HG03354 (cell line): ENCODE results near the gene BAG5.
"Not testable (repeated sequence)": the region's sequence is repeated elsewhere in the genome, so short reads cannot be mapped to it uniquely, and the experiment has no call there.

Source experiments
- ATAC-seq: cut with Tn5 transposase; IDR thresholded peaks from one replicate; pipeline ENCODE4 v1.9.1; 2021; ENCODE audit warnings: mild to moderate bottlenecking; ENCODE audit not compliant: unreplicated experiment, poor library complexity, severe bottlenecking

The BAG5 gene, protein sequence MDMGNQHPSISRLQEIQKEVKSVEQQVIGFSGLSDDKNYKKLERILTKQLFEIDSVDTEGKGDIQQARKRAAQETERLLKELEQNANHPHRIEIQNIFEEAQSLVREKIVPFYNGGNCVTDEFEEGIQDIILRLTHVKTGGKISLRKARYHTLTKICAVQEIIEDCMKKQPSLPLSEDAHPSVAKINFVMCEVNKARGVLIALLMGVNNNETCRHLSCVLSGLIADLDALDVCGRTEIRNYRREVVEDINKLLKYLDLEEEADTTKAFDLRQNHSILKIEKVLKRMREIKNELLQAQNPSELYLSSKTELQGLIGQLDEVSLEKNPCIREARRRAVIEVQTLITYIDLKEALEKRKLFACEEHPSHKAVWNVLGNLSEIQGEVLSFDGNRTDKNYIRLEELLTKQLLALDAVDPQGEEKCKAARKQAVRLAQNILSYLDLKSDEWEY

DNA sequence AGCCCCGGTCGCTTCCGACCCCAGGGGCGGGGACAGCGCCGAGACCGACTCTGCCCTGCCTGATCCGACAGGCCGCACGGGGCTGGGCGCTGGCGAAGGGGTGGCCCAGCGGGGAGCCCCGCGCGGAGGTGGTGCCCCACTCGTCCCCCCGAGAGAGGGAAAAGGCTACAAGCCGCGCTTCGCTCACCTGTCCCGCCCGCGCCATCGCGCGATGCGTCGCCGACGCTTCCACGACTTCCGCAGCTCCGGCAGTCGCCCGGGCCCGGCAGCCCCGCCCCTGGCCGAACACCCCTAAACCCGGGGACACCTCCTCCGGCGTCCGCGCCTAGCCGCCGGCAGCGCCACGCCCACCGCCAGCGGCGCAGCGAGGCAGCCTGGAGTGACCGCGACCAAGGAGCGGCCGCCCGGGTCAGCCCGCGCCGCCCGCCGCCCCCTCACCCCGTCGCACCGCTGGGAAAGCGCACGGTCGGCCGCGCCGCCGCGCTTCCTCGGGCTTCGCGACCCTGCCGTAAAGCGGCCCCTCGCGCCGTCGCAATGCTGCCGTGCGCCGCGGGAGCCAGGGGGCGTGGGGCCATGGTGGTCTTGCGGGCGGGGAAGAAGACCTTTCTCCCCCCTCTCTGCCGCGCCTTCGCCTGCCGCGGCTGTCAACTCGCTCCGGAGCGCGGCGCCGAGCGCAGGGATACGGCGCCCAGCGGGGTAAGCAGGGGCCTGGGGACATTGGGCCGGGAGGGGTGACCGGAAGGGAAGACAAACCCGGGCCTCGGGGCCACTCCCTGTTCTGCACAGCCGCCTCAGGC is at the start of gene BAG5, which contains the start of gene COA8:
BAG5 (minus strand) TSS at position 229 of the 797 bp plus-strand sequence. CDS start 1,493 bp downstream, outside the sequence.
COA8 (plus strand) TSS at position 532 of the 797 bp plus-strand sequence; CDS start at position 574, 42 bp downstream.
- peak; percentile 80 for ATAC-seq

DNA sequence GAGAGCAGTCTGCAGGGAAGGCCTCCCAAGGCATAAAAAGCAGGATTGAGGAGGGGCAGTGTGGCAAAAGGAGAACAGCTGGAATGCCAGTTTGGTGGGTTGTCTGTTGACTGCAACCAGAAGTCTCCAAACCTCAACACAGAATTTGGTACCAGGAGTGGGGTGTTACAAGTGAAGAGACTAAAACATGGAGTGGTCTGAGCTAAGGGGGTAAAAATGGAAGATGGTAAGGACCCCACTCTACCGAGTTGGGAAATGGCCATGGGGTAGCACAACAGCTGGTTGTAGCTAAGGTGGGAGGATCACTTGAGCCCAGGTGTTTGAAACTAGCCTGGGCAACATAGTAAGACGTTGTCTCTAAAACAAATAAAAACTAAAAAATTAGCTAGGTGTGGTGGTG is 48.8 kb upstream of the BAG5 start:
- no peak for ATAC-seq

- not testable (repeated sequence) for ATAC-seq
Measured at GRCh38 chr14:103609081-103609480, 46.6 kb upstream of the BAG5 start.

- peak; percentile 8 for ATAC-seq
Measured at GRCh38 chr14:103607822-103608221, 45.4 kb upstream of the BAG5 start.

GRCh38 chr14:103606963-103607668 is 44.7 kb upstream of the BAG5 start:
- peak; percentile 82 for ATAC-seq

- ATAC-seq = no peak
Measured at GRCh38 chr14:103604620-103605019, 42.2 kb upstream of the BAG5 start.

GRCh38 chr14:103600503-103600902 is 38.0 kb upstream of the BAG5 start:
- no peak for ATAC-seq

GRCh38 chr14:103597623-103598377 is 35.3 kb upstream of the BAG5 start:
- no peak for ATAC-seq

- no peak for ATAC-seq
Measured at GRCh38 chr14:103594265-103594664, 31.8 kb upstream of the BAG5 start.

- peak; percentile 90 for ATAC-seq
Measured at GRCh38 chr14:103593577-103593976, 31.1 kb upstream of the BAG5 start.

GRCh38 chr14:103584326-103584915 is 22.0 kb upstream of the BAG5 start:
- ATAC-seq = no peak

- ATAC-seq = no peak
Measured at GRCh38 chr14:103581954-103582703, 19.7 kb upstream of the BAG5 start.

GRCh38 chr14:103581206-103581605 is 18.7 kb upstream of the BAG5 start:
- ATAC-seq = no peak

DNA sequence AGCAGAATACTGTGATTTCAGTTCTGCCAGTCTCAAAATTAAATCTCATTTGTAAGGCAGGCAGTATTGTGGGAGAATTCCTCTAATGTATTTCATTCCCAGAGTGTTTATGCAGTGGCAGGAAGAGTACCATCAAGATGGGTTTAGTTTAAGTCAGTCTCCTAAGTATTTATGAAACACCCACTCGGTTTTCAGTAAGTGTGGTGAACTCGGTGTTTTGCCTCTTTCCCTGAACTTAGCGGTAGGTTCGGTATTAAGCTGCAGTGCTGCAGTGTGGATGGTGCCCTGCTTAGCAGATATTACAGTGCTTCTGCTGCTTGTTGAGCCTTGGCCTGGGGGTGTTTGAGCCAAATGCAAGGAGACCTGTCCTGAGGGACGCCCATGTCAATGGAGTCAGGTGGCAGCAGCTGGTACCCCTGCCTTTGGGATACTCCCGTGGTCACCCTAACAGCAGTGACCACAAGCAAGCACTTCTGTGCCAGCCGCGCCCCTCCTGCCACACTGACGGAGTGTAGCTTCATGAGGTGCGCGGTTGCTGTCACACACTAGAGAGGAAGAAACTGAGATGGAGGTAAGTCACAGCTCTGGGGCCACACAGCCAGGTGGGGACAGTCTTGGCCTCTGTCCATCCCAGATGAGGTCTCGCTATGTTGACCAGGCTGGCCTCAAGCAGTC is 16.1 kb upstream of the BAG5 start:
- no peak for ATAC-seq

DNA sequence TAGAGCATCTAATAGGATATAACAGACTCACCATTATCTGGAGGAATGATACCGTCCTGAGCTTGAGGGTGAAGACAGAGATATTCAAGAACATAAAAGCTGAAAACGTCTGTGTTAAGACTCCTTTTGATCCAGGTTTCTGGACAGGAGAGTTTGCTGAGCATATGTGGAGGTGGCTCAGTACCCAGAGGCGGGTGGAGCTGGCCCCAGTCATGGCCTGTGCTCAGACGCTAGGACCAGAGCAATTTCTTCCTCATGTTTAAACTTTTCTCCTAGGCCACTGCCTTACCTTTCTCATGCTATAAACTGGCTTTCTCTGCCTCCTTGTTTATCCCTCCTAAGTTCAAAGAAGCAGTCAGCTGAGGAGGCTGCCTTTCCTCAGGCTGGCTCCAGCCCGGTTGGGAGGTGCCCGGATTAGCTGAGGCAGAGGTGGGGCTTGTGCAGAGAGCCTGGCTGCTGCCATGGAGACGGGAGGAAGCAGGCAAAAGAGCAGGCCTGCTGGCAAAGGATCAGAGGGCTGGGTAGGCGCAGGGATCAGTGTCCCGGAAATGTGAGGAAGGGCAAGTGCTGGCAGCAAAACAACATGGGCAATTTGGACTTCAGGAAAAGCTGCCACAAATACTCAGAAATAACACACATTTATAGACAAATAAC is 14.0 kb upstream of the BAG5 start:
- ATAC-seq = no peak

DNA sequence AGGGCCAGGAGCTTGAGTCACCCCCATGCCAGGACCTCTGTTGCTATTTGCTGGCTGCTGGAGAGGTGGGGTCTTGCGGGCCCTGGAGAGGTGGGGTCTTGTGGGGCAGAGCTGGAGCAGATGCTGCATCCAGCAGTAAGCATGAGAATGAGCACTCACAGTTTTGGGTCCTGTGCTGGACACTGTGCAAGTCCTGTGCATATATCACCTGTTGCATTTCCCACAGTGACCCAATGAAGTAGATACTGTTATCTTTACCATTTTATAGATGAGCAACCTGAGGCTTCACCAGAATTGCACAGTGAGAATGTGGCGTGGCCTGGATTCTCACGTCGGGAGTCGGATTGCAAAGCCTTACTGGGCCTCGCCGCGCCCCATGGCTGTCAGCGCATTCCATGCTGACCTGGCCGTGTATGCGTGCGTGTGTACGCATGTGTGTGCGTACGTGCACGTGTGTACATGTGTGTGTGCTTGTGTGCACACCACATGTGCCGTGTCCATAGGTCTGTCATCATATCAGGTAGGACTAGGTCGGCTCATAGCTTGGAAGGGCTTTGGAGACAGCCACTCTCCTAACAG is 12.3 kb upstream of the BAG5 start:
- ATAC-seq = no peak

DNA sequence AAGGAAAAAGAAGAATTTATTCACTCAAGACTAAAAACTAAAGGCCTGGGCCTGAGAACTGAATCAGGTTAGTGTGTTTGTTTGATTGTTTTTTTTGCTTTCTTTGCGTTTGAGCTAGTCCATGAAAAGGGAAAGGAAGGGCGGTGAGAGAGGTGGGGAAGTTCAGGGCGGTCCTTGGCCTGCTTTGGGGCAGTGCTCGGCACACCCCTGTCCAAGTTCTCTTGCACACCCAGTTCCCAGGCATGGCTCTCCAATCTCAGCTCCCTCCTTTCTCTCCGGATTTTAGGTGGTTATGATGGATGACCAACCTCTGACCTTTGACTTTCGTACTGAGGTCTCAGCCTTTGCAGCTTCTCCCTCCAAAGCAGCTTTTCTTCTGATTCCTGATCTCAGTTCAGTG is 11.6 kb upstream of the BAG5 start:
- no peak for ATAC-seq
